ENCODE measurements around the gene SMYD3.

SMYD3 gene

DNA sequence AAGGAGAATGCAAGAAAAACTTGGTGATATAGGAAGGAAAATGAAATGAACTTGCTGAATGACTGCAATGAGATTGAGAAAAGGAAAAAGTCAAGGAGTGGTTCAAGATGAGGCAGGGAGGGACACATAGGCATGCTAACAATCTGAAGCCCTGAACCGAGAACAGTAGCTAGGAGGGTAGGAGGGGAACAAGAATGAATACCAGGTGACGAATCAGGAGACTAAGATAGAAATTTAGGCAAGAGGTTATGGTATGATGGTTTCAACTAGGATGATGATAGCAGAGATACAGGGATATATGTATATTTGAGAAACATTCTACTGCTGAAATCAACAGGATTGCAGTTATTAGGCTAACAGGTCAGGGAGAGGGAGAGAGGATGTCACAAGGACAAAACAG lies 44.1 kb downstream of the SMYD3 start:
- no peak for DNase-seq (ENCODE audit: low read depth)

DNA sequence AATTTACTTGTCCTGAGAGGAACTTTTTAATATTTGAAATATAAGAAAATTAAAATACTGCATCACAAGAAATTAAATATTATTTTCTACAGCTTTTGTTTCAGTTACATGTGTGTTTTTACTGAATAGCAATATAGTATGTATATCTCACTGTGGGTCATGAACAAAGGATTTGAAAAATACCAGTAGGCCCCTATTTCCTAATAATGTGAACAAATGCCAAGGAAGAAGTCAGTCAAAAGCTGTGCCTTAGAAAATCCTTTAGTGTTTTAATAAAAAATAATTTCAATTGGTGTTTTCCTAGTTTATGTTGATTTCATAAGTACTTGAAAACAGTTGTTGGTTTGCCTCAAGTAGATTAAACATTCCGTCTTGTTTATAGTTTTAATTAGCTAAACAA lies 46.7 kb downstream of the SMYD3 start:
- no peak for DNase-seq (ENCODE audit: low read depth)

DNA sequence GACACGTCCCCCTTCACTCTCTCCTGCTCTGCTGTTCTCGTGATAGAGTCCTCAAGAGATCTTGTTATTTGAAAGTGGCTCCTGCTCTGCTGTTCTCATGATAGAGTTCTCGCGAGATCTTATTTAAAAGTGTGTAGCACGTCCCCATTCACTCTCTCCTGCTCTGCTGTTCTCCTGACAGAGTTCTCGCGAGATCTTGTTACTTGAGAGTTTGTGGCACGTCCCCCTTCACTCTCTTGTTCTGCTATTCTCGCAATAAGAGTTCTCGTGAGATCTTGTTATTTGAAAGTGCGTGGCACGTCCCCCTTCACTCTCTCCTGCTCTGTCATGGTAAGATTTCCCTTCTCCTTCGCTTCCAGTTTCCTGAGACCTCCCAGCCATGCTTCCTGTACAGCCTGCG lies 47.9 kb downstream of the SMYD3 start:
- DNase-seq (ENCODE audit: low read depth) = no peak

DNA sequence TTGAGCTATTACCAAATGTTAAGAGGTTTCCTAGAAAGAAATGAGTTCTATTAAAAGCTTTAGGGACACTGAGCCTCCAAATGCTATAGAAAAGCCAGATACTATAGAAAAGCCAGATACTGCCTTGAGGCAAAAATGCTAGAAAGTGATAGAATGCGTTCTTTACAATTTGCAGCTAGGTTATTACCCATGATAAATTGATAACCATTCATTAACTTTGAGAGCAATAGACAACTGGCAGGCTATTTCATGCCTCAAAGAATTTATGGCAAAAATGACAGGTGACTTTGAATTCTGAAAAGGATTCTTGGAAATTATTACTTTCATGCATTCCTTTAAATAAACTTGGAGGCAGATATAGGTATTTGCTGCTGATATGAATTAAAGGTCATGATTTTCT lies 51.6 kb downstream of the SMYD3 start:
- no peak for DNase-seq (ENCODE audit: low read depth)

DNA sequence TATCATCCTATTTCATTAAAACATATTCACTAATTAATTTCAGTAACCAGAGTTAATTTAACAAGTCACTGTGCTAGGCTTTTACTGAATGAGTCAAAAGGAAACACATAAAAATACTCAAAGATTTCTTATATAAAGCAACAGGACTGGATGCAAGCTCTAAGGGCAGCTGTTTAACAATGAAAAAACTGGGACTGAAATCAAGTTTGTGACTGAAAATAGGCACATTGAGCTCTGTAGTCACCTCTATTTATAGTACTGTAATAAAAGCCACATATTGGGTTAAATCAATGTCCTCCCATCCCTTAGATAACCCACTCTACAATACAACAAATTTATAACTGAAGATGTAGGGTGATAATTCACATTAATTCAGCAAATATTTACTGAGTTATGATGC lies 52.4 kb downstream of the SMYD3 start:
- no peak for DNase-seq (ENCODE audit: low read depth)

DNA sequence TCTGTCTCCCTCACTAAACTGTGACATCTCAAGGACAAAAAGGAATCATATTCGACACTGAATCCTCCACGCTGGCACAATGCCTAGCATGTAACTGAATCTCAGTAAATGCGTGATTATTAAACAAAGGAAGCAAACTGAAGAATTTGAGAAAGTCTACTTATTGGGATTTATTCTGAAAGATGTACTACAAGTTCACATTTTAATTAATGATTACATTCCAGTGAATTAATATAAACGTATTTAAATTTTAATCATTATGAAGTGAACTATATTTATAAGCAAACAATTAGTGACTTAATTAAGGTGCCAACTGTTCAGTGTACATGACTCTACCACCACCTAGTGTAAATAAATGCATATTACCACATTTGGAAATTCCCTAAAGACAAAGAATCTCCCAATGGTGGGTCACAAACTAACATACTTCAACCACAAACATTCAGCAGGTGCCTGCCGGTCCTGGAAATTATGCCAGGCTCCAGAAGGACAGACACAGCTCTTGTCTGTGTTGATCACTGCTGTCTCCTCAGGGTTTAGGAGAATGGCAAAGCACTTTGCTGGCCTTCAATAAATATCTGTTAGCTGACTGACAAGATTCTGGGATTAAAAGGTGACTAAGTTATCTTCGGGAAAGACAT lies 56.3 kb downstream of the SMYD3 start:
- no peak for DNase-seq (ENCODE audit: low read depth)

DNA sequence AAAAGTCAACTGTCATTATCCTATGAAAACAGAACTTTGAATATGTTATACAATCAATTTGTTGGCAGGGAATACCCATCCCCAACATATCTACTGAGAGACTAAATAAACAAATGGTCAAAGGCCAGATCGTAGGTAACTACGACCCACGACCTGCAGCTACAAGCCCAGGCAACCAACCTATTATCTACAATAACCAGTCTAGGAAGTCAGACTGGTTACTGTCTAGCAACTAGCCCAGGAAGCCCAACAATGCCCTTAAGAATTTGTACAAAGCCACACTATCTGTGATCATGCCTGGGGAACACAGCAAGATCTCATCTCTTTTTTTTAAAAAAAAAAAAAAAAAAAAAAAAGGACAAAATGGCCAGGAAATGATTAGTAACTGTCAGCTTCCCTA lies 58.7 kb downstream of the SMYD3 start:
- DNase-seq (ENCODE audit: low read depth) = no peak

DNA sequence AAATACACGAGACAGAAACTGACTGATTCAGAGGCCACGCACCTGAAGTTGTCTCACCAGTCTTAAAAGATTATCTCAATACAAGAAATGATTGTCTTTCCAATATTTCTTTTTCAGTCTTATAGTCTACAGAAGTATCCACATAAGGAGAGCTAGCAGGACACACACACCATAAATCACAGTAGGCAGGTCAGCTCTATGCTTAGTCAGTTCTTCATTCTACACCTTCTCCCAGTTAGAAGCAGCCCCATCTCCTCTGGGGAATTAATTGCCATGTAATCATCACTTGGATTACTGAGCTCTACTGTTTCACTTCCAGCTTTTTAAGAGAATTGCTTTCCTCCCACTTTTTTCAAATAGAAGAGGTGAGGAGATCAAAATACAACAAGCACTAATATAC lies 59.6 kb downstream of the SMYD3 start:
- no peak for DNase-seq (ENCODE audit: low read depth)

DNA sequence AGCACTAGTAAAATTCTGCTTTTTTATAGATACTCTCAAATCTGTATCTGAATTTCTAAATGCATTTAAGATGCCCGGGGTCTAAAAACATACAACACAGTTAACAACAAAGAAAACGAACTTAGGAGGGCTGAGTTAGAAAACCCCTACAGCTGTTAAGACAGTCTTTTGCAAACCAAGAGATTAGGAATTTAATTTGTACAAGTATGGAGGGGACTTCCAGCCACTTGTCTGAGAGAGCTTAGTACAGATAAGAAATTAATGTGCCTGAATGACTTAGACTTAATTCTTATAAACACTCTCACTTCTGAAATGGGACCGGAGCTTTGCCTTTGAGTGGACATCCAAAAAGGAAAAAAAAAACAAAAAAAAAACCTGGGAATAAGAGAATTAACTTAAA lies 61.6 kb downstream of the SMYD3 start:
- no peak for DNase-seq (ENCODE audit: low read depth)

DNA sequence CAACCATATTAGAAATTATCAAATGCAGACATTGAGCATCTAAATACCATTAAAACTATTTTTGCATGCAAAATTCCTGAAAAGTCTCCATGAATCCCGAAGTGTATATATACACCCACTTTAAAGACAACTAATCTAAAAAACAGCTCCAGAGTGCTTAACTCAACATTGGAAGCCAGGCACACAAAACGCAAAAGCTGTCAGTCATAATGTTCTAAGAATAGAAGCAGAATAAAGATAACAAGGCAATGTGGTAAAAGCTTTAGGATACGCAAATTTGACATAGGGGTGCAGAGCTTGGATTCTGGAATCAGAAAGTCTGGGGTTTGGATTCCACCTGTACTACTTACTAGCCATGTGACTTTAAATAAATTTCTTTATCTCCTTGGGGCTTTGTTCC lies 62.5 kb downstream of the SMYD3 start:
- no peak for DNase-seq (ENCODE audit: low read depth)

DNA sequence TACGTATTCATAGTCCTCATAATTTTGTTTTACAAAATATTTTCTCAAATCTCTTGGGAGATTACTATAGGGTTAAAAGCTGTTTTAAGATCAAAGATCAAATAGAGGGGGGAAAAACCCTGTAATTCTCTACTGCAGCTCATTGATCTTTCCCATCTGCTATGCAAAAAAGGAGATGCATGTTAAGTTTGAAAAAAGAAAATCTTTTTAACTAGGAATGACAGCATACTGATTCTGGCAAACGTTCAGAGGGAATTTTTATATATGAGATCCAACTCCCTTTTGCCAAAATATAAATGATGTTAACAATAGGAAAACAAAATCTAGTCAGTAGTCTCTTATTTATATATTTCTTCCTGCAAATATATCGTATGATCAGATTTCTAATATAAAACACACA lies 69.1 kb downstream of the SMYD3 start:
- no peak for DNase-seq (ENCODE audit: low read depth)

DNA sequence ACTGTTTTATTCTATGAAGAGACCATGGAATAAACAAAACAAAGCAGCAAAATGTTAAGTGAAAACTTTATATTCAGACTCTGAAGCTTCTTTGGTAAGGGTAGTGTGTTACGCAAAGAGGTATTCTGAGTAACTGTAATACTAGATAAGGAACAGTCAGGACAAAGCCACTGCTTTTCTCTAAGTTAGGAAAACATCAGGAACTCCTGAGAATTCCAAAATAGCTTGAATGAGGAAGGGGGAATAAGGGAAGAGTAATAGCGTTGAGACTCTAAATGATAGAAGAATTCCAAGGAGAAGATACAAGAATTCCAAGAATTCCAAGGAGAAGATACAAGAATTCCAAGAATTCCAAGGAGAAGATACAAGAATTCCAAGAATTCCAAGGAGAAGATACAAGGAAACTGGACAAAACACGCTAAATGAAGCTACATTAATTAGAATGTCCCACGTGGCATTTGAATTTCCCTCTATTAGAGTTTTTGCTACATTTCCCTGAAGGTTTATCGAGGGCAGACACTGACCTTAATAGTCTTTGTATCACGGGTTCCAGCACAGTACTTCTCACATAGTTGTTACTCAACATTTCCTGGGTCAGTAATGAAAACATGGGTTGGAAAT lies 71.5 kb downstream of the SMYD3 start:
- no peak for DNase-seq (ENCODE audit: low read depth)

DNA sequence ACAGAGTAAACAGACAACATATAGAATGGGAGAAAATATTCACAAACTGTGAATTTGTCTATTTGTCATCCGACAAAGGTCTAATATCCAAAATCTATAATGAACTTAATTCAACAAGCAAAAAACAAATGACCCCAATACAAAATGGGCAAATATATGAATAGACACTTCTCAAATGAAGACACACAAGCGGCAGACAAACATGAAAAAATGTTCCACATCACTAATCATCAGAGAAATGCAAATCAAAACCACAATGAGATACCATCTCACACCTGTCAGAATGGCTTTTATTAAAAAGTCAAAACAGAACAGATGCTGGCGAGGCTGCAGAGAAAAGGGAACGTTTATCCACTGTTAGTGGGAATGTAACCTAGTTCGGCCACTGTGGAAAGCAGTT lies 72.7 kb downstream of the SMYD3 start:
- DNase-seq (ENCODE audit: low read depth) = no peak

DNA sequence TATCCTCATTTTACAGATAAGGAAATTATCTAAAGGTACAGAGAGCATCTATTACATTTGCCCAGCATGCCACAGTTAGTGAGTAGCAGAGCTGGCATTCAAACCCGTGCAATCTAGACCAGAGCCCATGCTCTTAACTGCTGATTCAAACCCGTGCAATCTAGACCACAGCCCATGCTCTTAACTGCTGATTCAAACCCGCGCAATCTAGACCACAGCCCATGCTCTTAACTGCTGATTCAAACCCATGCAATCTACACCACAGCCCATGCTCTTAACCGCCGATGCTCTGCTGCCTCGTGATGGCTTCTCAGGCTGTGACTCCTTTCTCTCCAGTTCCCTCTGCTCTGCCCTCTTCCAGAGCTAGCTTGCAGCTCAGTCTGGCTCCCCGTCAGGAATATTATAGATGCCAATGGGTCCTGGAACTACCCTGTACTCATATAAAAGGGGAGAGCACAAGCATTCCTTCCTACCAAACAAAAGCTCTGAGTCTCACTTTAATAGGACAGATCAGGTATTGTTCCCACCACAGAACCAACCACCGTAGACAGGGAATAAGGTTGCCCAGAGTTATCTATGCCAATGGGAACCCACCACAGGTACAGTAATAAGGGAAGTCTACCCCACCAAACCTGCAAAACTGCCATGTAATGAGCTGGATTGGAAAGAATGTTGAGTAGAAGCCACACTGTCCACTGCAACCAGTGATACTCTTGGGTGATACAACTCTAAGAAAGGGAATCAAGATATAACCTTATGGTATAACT lies 78.4 kb downstream of the SMYD3 start:
- DNase-seq (ENCODE audit: low read depth) = peak; percentile 40

DNA sequence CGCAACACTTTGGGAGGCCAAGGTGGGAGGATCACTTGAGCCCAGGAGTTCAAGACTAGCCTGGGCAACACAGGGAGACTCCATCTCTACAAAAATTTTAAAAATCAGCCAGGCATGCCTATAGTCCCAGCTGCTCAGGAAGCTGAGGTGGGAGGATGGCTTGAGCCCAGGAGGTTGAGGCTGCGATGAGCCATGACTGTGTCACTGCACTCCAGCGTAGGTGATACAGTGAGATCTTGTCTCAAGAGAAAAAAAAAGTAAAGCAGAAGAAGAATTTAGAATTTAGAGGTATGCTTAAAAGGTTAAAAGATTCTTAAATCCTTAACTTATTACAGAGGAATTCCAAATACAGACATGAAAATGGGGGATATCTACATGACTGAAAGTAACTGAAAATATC lies 79.5 kb downstream of the SMYD3 start:
- DNase-seq (ENCODE audit: low read depth) = no peak

DNA sequence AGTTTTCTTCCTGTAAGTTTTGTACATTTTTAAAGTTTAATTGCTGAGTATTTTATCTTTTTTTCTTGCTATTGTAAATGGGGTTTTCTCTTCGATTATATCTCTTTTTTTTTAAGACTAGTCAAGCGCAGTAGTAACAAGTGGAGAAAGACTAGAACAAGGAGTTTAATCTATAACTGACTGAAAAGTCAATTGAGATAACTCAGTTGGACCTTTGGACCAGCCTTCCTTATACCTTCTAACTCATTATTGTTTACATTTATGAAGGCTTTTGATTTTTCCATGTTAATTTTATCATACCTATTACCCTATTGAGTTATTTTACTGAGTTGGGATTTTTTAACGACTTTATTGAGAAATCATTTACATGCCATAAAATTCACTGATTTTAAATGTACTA lies 81.2 kb downstream of the SMYD3 start:
- no peak for DNase-seq (ENCODE audit: low read depth)

DNA sequence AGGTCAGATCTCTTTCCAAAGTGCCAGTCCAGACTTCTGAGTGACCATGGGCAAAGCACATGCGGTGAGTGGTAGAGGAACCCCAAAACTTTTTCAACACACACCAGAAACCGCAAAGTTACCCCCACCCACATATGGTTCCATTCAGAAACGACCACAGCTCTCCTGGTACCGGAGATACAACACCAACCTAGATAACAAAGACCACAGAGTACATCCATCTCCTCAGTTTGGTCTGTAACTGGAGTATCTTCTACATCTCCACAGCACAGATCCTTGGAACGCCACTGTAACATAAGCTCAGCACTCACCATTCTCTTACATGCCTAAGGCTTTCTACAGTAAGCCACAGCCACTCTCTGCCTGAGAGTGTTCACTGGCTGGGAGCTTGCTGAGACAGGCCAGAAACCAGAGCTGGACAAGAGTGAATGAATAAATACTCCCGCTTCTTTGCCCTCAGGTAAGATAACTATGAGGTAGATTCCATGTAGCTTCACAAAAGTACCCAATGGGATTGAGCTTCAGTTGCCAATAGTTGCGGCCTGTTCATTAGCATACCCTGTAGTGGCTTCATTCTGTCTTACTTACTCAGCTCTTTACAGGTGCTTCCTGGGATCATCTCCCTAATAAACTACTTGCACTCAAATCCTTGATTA lies 81.8 kb downstream of the SMYD3 start:
- no peak for DNase-seq (ENCODE audit: low read depth)

DNA sequence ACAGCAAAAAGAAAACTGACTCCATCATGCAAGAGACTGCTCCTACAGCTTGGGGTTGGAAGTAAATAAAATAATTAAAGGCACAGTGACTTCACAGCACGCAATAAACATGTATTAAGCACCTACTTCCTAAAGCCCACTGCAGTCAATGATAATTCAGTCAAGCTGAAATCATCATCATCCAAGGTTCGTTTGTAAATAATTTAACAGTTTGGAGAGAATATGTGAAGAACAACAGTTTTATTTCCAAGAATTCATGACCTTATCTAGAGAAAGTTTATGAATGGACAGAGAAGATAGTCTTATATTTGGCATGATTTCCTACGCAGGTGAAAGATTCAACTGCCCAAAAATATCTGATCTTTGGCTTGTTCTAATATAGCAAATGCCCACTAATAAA lies 86.8 kb downstream of the SMYD3 start:
- no peak for DNase-seq (ENCODE audit: low read depth)

DNA sequence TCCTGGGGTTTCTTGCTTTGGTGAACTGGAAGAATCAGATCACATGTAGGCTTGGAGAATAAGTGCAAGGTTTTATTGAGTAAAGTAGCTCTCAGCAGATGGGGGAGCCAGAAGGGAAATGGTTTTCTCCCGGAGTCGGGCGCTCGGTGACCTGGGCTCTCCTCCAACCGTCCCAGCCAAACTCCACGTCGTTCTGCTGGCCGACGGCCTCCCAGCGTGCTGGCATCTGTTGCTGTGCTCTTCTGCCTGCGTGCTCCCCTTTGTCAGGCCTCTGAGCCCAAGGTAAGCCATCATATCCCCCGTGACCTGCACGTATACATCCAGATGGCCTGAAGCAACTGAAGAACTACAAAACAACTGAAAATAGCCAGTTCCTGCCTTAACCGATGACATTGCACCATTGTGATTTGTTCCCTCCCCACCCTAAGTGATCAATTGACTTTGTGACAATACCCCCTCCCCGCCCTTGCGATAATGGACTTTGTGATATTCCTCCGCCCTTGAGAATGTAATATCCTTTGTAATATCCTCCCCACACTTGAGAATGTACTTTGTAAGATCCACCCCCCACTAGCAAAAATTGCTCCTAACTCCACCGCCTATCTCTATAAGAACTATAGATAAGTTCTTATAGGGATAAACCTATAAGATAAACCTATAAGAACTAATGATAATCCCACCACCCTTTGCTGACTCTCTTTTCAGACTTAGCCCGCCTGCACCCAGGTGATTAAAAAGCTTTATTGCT lies 88.3 kb downstream of the SMYD3 start:
- no peak for DNase-seq (ENCODE audit: low read depth)

DNA sequence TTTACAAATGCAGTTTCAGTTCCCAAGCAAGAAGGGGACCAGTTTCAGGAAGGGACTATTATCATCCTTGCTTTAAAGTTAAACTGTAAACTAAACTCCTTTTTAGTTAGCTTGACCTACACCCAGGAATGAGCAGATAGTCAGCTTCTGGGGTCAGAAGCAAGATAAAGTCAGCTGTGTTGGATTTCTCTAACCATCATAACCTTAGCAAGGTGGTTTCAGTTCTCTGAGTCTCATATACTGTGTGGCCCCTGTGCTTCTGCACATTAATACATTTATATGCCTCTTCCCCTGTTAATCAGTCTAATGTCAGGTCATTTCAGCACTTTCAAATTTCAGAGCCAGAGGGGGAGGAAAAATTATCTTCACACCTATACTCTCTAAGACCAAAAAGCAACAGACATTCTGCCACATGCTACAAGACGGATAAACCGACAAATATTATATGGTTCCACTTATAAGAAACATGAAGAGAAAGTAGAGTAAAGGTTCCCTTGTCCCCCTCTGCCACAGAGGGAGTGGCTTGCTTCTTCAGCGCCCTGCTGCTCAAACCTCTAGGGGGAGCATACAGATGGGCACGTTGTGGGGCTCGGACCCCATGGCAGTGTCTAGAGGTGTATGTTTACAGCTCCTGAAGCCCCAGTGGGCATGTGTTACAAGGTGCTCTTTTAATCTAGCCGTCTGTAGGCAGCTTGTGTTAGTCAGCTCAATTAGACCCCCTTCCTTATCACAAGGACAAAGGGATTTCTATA lies 89.1 kb downstream of the SMYD3 start:
- DNase-seq (ENCODE audit: low read depth) = no peak

DNA sequence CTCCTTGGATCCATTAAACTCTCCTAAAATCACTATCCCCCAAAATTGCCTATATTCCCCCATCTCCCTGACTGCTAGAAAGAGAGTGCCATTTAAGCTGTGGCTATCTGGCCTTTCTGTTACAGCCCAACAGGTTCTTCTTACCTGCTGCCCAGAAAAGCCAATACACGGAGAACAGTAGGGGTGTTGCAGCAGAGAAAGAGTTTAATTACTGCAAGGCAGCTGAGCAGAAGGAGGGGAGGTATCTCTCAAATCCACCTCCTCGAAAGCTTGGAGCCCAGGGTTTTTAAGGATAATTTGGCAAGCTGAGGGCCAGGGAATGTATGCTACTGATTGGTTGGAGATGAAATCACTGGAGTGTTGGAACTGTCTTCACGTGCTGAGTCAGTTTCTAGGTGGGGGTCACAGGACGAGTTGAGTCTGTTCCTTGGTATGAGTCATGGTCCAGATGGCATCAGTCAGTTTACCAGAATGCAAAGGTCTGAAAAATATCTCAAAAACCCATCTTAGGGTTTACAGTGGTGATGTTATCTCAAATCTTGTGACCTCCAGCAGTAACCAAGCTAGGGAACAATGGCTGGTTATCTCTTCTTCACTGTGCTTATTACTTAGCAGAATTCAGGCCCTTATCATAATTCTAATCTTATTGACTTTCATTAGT lies 89.8 kb downstream of the SMYD3 start:
- no peak for DNase-seq (ENCODE audit: low read depth)

Data from activated T-cell treated with anti-CD3 and anti-CD28 coated beads for 48 hours (primary cell).